Activated CD8-positive, alpha-beta memory T cell treated with anti-CD3 and anti-CD28 coated beads, Interleukin-2, amount 50 U/mL, for 48 hours (primary cell): ENCODE data around the gene EPHB2.
A peak's percentile ranks its signal among the peaks of the same experiment; 100 is the strongest.
"Not testable (repeated sequence)": the region's sequence is repeated elsewhere in the genome, so short reads cannot be mapped to it uniquely, and the experiment has no call there.

Source experiments
- DNase-seq: peaks from one replicate; pipeline ENCODE4 v3.0.0-alpha.2; 2020

Gene EPHB2

DNA sequence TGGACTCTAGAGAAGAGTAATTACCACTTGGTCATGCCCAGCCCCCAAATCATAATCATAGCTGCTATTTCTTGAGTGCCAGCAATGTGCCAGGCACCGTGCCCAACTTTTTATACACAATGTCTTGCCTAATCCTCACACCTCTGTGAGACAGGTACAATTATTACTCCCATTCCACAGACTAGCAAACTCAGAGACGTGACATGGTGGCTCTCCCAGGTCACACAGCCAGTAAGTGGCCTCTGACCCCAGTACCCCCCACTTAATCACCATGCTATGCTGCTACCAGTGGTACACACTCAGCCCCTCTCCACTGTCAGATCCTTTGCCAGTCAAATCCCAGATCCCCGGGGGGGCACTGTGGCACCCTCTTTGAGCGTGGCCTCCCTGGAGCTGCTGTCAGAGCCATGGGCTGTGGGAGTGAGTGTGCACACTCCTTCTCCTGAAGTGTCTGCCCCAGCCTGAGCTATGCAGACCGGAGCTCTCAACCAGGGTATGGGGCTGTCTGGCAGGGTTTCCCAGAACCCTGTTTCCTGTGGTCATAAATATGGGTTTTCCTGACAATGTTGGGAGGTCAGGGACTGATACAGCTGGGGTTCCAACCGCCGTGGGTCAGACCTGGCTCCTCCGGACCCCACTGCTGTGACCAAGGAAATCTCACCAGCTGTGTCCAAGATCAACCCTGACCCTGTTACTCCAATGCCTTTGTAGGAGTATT is 210.3 kb downstream of the EPHB2 start:
- DNase-seq, result no peak

DNA sequence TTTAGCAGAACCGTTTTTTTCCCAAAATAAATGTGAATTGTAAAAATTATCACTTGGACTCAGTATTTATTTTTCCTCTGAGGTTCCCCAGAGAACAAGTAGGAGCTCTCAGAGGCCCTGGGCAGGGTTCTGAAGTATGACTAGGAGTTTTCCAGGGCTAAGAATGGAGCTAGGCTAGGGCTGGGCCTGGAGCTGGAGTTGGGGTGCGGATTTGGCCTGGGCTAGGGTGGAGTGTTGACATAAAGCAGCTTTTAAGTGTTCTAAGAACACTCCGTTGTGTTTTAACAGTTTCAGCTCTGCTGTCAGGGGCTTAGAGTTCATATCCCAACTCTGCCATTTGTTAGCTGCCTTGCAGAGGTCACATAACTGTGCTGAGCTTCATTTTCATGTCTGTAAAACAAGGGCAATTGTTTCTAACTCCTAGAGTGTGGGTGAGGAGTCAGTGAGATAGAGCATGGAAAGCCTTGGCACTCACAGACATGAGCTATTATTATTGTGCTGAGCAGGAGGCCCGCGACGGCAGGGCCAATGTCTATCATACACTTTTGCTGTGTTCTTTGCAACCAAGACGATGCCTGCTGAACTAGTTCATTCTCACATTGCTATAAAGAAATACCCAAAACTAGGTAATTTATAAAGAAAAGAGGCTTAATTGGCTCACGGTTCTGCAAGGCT is 210.9 kb downstream of the EPHB2 start:
- no peak for DNase-seq

DNA sequence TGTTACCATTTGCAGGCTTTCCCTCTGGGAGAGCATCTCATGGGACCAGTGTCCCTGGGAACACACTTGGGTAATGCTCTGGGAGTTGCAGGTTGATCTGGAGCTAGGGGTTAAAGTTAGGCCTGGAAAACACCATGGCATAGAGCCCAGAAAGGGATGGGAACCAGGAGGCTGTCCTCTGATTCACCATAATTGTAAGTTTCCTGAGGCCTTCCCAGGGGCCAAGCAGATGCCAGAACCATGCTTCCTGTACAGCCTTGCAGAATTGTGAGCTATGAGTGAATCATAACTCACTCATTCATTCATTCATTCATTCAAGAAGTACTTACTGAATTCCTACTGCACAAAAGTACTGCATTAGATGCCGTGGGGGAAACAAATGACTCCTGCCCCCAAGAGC is 212.0 kb downstream of the EPHB2 start:
- DNase-seq, result no peak

DNA sequence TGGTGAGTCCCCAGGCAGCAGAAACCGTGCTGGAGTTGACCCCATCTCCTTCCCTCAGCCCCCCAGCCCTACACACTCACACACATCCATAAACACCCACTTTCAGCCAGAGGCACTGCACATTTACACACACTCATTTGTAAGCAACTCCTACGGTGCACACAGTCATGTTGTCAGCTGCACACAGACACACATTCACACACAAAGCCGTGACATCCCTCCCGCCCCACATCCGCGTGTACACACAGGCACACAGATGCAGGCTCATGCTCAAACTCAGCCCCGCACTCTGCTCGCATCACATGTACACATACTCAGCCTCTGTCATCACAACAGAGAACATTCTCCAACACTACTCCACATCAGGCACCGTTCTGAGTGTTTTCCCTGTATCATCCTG is 214.5 kb downstream of the EPHB2 start:
- DNase-seq, result no peak

DNA sequence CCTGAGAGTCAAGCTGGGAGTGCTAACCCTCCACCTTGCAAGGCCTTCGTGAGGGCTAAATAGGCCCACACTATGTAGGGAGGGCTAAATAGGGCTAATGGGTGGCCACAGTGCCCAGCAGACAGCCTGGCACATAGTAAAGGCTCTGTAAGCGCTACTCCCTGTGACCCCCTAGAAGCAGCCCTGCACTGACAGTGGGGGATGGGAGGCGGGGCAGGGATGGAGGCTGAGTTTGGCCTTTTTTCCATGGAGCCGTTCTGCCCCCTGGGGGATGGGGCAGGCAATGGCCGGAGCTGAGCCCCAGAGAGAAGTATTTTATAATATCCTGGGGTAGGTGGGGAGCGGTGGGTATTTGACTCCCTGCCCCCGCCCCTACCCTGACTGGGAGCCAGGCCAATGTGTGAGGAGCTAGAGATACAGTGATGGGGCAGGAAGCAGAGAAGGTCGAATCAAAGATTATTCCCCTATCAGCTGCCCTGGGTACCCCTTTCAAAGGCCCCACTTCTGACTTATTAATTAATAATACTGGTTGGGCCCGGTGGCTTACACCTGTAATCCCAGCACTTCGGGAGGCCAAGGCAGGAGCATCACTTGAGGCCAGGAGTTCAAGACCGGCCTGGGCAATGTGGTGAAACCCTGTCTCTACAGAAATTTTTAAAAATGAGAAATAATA is 219.7 kb downstream of the EPHB2 start:
- peak; percentile 62 for DNase-seq

DNA sequence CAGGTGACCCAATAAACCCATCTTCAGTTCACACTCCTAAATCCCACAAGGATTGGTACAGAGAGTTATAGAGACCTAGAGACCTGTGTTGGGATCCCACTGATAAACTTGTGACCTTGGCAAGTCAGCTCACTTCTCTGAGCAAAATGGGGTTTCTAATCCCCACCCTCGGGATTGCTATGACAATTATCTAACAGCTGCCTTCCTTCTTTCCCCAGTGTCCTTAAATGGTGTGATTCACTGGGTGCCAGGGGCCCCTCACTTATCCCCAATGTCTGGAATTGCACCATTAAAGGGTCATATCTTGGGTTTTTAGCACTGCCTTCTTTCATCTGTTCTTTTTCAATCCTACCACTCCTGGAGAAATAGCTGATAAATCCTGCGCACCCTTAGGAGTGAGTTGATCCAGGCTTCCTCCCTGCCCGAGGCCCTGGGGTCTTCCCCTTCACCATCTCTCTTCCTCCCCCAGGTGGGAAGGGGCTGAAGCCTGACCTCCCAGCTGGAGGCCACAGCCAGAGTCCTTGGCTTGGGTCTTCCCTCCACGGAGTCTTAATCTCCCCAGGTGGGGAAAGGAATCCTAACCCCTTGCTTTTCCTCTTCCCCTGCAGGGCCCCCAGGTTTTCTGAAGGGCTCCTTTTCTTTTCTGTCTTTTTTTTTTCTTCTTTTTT is 222.3 kb downstream of the EPHB2 start:
- DNase-seq, result no peak

DNA sequence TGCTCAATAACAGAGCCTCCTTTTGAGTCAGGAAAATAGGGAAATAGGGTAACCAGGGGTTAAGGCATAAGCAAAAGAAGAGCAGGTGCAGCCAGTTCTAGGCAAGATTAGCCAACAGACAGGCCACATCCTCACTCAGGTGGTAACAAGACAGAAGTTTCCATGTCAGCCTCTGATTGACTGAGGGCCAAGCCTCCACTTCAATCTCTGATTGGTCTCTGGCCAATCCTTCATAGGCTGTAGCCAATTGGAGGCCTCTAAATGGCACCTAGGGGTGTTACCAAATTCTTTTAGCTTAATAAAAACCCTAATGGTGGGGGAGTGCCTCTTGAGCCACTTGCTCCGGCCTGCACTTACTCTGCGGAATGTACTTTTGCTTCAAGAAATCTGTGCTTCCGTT is 224.8 kb downstream of the EPHB2 start:
- DNase-seq, result no peak

DNA sequence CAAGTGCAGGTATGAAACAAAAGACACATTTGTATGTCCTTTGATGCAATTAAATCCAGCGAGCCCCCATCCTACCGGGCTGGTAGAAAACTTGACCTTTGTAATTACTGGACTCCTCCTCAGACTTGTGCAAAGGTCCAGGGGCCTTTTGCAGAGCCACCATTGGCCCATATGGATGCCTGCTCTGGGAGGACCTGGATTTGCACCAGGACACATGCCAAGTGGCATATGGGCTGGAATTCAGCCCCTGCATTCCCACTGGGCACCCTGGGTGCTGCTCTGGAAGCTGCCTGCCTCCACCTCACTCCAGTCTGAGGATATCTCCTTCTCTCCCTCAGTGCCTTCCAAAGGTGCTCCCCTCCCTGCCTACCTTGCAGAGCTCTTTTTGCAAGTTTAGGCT is 226.0 kb downstream of the EPHB2 start:
- no peak for DNase-seq

DNA sequence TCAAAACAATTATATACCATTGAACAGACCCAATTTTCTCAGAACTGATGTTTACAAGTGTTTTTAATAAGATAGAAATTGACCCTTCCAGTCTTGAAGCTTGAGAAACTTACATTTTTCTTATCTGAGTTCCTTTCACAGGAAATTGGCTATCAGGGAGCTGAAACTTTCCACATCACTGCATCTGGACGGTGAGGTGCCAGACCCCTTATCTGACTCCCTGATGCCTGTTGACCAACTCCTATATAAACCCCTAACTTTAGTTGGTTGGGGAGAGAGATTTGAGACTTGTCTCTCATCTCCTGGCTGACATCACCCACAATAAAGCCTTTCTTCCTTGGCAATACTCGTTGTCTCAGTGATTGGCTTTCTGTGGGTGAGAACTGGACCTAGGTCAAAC is 230.6 kb downstream of the EPHB2 start:
- DNase-seq, result no peak

DNA sequence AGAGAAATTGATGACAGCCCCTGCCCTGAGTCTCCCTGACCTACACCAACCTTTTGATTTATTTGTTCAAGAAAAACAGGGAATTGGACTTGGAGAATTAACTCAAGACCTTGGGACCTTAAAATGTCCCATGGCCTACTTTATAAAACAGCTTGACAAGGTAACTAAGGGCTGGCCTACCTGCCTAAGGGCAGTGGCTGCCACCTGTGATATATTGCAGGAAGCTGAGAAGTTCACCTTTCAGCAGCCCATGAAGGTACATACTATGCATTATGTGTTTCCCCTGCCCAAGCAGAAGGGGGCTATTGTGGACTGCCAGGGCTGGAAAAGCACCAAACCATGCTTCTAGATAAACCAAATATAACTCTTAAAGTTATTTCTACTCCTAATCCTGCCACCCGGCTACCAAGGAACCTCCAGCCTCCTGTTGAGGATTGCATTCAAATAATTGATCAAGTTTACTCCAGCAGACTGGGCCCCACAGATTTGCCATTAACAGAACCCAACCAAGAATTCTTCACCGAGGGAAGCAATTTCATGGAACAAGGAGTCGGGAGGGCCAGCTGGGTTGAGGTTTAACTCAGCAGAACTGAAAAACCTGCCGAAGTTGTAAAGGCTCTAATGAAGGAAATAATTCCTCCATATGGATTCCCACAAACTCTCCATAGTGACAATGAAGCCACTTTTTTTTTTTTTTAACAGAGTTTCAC is 233.9 kb downstream of the EPHB2 start:
- no peak for DNase-seq

DNA sequence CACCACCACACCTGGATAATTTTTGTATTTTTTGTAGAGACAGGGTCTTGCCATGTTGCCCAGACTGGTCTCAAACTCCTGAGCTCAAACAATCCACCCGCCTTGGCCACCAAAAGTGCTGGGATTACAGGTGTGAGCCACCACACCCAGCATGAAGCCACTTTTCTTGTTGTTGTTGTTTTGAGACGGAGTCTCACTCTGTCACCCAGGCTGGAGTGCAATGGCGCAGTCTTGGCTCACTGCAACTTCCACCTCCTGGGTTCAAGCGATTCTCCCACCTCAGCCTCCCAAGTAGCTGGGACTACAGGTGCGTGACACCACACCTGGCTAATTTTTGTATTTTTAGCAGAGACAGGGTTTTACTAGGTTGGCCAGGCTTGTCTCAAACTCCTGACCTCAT is 234.5 kb downstream of the EPHB2 start:
- DNase-seq, result not testable (repeated sequence)

DNA sequence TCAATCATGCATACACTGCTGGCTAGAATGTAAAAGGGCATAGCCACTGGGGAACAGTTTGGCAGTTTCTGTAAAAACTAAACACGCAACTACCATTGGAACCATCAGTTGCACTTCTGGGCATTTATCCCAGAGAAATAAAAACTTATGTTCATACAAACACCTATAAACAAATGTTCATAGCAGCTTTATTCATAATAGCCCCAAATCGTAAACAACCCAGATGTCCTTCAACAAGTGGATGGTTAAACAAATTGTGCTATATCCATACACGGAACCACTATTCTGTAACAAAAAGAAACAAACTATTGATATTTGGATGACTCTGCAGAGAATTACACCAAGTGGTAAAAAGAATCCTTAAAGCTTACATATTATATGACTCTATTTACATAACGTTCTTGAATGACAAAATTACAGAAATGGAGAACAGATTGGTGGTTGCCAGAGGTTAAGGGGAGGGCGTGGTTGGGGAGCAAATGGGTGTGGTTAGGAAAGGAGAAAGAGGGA is 239.2 kb downstream of the EPHB2 start:
- no peak for DNase-seq

DNA sequence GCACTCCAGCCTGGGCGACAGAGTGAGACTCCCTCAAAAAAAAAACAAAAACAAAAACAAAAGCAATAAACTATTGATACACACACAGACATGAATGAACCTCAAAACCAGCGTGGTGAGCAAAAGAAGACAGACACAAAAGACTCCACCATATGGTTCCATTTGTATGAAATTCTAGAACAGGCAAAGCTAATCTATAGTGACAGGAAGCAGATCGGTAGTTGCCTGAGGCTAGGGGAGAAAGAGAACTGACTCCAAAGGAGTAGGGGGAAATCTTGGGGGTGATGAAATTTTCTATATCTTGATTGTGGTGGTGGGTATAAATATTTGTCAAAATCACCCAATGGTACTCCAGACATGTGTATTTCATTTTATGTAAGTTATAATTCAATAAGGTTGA is 241.2 kb downstream of the EPHB2 start:
- DNase-seq, result no peak

DNA sequence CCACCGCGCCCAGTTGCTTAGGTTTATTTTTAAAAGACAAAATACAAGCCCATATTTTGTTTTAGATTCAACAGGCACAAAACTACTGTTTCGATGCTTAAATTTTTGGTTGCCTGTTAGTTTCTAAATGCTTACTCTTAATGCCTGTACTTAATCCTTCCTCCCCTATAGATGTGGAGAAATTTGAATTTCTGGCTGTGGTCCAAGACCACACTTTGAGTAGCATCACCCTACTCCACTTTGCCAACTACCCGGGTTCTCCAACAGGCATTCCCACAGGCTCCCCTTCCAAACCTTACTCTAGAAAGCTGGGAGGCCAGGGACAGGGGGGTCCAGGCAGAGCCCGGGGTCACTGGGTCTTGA is 242.0 kb downstream of the EPHB2 start:
- no peak for DNase-seq

DNA sequence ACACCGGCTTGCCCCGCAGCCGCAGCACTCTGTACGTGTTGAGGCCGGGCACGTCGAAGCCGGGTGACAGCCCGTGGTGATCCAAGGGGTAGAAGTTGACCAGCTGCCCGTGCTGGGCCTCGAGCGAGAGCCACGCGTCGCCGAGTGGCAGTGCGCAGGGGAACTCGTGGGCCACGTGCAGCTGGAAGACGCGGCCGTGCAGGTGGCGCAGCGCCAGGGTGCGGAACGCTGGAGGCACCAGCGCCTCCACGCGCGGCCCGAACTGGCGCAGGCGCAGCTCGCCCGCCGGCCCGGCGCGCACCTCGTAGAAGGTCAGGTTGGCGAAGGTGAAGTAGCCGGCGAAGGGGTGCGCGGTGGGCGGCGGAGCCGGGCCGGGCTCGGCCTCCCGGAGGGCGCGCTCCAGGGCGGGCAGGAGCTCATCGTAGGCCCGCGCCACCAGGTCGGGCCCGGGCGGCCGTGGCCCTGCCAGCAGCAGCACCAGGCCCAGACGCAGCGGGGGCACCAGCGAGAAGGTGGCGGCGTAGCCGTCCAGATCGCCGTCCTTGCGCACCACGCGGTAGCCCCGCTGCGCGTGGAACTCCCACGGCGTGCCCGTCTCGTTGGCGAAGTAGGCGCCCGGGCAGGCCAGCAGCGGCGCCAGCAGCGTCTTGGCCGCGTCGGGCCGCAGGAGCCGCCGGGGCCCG is 242.6 kb downstream of the EPHB2 start:
- DNase-seq, result no peak

DNA sequence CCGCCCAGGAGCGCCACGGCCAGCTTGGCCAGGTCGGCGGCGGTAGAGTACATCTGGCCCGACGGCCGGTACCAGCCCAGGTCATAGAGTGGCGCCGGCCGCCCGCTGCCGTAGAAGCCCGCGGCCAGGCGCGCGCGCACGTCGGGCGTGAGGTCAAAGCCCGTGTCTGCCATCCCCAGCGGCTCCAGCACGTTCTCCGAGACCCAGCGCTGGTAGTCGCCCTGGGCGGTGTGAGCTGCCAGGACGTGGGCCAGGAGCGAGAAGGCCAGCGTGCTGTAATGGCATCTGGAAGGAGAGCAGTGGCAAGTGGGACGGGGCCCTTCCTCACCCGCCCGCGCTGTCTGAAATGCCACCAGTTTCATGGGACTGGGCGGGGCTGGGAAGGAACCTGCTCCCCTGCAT is 243.1 kb downstream of the EPHB2 start:
- no peak for DNase-seq

DNA sequence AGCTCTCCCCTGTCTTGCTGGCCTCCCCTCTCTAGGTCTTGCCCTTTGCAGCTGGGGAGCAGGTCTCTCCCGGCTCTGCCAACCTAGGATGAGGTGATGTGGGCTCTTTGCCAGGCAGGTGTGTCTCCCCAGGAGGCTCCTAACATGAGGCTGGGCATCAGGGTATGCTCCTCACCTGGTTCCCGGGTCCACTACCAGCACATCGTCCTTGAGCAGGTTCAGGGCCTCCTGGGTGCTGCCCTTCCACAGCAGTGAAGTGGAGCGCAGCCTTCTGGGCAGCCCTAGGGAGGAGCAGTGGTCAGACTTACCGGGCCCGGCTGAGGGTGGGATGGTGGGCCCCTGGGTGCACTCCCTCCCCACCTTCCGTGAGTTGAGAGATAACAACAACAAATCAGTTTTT is 244.5 kb downstream of the EPHB2 start:
- DNase-seq, result no peak

DNA sequence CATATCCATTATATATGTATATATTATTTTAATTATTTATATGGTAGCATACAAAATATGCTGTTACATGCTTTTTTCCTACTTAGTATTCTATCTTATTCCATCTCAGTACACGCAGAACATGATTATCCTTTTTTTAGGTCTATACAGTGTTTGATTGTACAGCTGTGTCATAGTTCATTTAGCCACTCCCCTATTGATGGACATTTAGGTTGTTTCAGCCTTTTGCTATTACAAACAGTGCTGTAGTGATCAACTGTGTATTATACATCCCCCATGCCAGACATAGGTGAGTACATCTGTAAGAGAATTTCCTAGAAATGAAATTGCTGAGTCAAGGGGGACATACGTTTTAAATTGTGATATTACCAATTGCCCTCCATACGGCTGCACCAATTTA is 246.4 kb downstream of the EPHB2 start:
- no peak for DNase-seq

DNA sequence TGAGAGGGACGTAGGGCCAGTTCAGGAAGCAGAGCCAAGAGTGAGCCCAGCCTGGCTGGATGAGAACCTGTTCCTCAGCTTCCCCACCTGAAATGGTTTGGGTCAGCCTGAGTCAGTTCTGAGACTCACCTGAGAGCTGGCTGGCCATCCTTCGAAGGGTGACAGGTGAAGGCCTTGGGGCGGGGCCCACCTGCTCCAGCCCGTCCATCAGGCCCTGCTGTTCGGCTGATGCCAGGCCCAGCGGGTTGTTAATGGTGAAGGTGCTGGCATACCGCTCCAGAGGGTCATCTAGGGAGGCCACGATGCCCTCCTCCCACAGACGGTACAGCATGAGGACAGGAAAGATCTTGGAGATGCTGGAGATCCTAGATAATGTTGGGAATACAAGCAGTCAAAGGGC is 247.9 kb downstream of the EPHB2 start:
- no peak for DNase-seq

DNA sequence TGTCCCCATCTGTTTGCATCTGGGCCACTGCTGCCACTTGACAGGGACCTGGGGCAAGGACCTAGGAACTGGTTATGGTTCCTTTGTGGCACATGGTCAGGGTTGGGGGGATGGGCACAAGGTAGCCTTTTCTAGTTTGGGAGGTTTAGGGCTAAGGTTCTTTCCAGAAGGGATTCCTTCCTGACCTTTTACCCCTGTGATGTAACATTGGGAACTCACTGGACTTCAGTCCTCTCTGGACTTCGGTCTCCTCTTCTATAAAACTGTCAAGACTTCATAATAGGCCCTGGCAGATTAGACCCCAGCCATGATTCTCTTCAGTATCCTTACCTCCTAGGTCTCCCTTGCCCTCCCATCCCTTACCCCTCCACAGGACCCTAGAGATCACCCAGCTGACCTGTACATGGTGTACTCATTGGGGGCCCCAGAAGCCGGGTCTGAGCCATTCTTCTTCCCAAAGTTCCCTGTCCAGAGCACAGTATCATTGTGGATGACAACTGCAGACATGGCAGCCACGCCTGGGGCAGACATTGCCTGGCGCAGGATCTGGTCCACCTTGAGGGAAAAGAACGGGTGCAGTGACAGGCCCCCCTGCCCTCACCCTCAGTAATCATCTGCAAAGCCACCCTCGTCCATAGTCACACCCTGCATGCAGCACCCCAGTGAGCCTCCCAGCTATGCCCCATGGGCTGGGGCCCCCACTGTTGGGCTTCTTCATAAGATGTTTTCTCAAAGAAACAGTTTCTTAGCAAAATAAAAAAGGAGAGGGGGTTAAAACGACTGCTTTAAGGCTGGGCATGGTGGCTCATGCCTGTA is 249.1 kb downstream of the EPHB2 start:
- no peak for DNase-seq

DNA sequence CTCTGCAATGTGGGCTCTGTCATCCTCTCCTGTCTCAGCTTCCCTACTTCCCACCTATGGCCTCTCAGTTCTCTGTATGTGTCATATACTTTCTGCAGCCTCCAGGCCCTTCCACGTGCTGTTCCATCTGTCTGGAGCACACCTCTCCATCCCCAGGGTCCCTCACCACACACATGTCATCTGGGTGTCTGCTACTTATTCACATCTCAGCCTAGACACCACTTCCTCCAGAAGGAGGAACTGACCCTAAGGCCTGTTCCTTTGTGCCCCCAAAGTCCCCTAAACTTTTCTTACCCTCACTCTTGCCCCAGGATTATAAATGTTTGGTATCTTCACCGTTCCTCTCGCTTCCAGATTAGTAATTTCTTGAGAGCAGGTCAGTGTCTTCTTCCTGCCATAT is 251.9 kb downstream of the EPHB2 start:
- DNase-seq, result no peak
